Left lung (tissue), 10 donors: ENCODE data around the gene PA2G4. TPM values are rescaled to one million over a fixed set of nuclear protein-coding genes. Genes with fewer than 3 reads are reported as not detected.
A peak's percentile ranks its signal among the peaks of the same experiment; 100 is the strongest.

ENCODE experiments used
- ATAC-seq: fragments of 200-7000 bp; cut with Tn5 transposase; one replicate; pipeline ENCODE4 v1.9.1; 2020; ENCODE audit warnings: moderate library complexity
- DNase-seq, 4 donors: peaks; one replicate each; pipeline ENCODE4 v3.0.0-alpha.2; 2013 to 2020
- H3K27ac ChIP-seq, 2 donors: fragments of 200-600 bp; sonication (generic) in 1 of 2; one replicate each; pipeline versions ENCODE4 v1.5.0 to v1.8.0; 2020 to 2021
- H3K27me3 ChIP-seq, 2 donors: fragments of 200-600 bp; sonication (generic) in 1 of 2; one replicate each; pipeline versions ENCODE4 v1.5.0 to v1.8.0; 2020 to 2021
- H3K36me3 ChIP-seq, 2 donors: fragments of 200-600 bp; sonication (generic) in 1 of 2; one replicate each; pipeline versions ENCODE4 v1.5.0 to v1.8.0; 2020 to 2021
- H3K4me1 ChIP-seq, 2 donors: fragments of 200-600 bp; one replicate each; pipeline ENCODE4 v1.8.0; 2021
- H3K4me3 ChIP-seq, 2 donors: fragments of 200-600 bp; sonication (generic) in 1 of 2; one replicate each; pipeline versions ENCODE4 v1.5.0 to v1.8.0; 2020 to 2021; ENCODE audit warnings: mild to moderate bottlenecking in 1 of 2
- H3K9me3 ChIP-seq, 2 donors: fragments of 200-600 bp; sonication (generic) in 1 of 2; one replicate each; pipeline versions ENCODE4 v1.5.0 to v1.8.0; 2020 to 2021
- CTCF ChIP-seq, 2 donors: fragments of 200-600 bp; sonication (generic) in 1 of 2; IDR thresholded peaks; one replicate each; pipeline versions ENCODE4 v1.5.0 to v1.8.0; 2021; ENCODE audit warnings: antibody characterized with exemption in 2 of 2
- intact Hi-C, 2 donors: fragments of 100-400 bp; cut with DNase I; formaldehyde crosslinking; loops; one replicate each; pipeline versions ENCODE4 v1.11.2 to v1.14.2; 2022
- polyA plus RNA-seq, 6 donors: library from polyadenylated mRNA; unstranded; fragments of 120-200 nt; gene quantifications; one replicate each; pipeline ENCODE4 v1.2.1, GENCODE V29; 2013; ENCODE audit not compliant: insufficient read length in 6 of 6
- total RNA-seq, 2 donors: library from RNA; stranded (reverse); fragmentation: NEBNext Ultra II Directional; extraction: Animal tissue kit (Norgen Biotek cat#: 25700); gene quantifications; one replicate each; pipeline ENCODE4 v1.2.1, GENCODE V29; 2021
- donor health status: DM: no; HTN: yes; CAD: no.
- donor health status: DM: no; HTN: no; CAD: no.

PA2G4 gene
- total and polyA plus RNA-seq, 8 donors = 62.0 to 151 (median 130) TPM

GRCh38 chr12:56127888-56128669 is 23.7 kb downstream of the PA2G4 start, which contains the start of gene ESYT1:
Gene ESYT1 (plus strand): TSS chr12:56128267. CDS start chr12:56128320, 53 bp downstream.
- Histone ChIP-seq H3K4me3 (peak within 1 kb of the TSS; percentile 77 to 85), H3K36me3 (peaks cover 0 to 28% of the 10 kb centered on the region in 2 donors), H3K4me1 (peaks cover 26 to 57% of the 10 kb centered on the region in 2 donors), H3K27ac (peak within 1 kb of the TSS; percentile 84 to 89), H3K9me3 (no peaks in the 10 kb centered on the region), H3K27me3 (no peaks in the 10 kb centered on the region)
- DNase-seq (peak; percentile 95 to 100 (median 99)), ATAC-seq (peak; percentile 93)
- TF ChIP-seq CTCF (IDR thresholded peaks at IDR 0.05) = no peak
- intact Hi-C loops = no loop called here

GRCh38 chr12:56128670-56129205 is 24.4 kb downstream of the PA2G4 start:
- intact Hi-C loops = no loop called here
- ATAC-seq (peak; percentile 12), DNase-seq (no peak)
- peak overlapping the region; percentile 77 to 85 for H3K4me3 ChIP-seq
- no peaks in the 10 kb centered on the region for H3K9me3 ChIP-seq
- peaks cover 0 to 35% of the 10 kb centered on the region in 2 donors for H3K36me3 ChIP-seq
- no peak for TF ChIP-seq CTCF (IDR thresholded peaks at IDR 0.05)
- H3K4me1 ChIP-seq = peaks cover 26 to 54% of the 10 kb centered on the region in 2 donors
- H3K27ac ChIP-seq = peak overlapping the region; percentile 84 to 89
- no peaks in the 10 kb centered on the region for H3K27me3 ChIP-seq

GRCh38 chr12:56129206-56129941 is 25.0 kb downstream of the PA2G4 start:
- ATAC-seq (peak; percentile 62), DNase-seq (peak in 3 of 4 donors; percentile 65 to 93 (median 81))
- H3K27ac ChIP-seq = peak overlapping the region; percentile 84 to 89
- peaks cover 26 to 48% of the 10 kb centered on the region in 2 donors for H3K4me1 ChIP-seq
- H3K9me3 ChIP-seq = no peaks in the 10 kb centered on the region
- H3K36me3 ChIP-seq = peaks cover 0 to 41% of the 10 kb centered on the region in 2 donors
- TF ChIP-seq CTCF (IDR thresholded peaks at IDR 0.05) = no peak
- intact Hi-C loops = no loop called here
- H3K4me3 ChIP-seq = peak overlapping the region; percentile 77 to 85
- H3K27me3 ChIP-seq = no peaks in the 10 kb centered on the region

- DNase-seq (no peak), ATAC-seq (no peak)
- H3K9me3 ChIP-seq = no peaks in the 10 kb centered on the region
- peak overlapping the region; percentile 84 to 89 for H3K27ac ChIP-seq
- peaks cover 26 to 47% of the 10 kb centered on the region in 2 donors for H3K4me1 ChIP-seq
- intact Hi-C loops = no loop called here
- H3K36me3 ChIP-seq = peaks cover 0 to 48% of the 10 kb centered on the region in 2 donors
- H3K4me3 ChIP-seq = peak overlapping the region; percentile 77 to 85
- no peak for TF ChIP-seq CTCF (IDR thresholded peaks at IDR 0.05)
- H3K27me3 ChIP-seq = no peaks in the 10 kb centered on the region
These were observed 25.7 kb downstream of the PA2G4 start for GRCh38 chr12:56129942-56130495.
